ENCODE measurements around the gene ATG4B.

The ATG4B gene

GRCh38 chr2:241668839-241669238 lies 31.3 kb downstream of the ATG4B start:
- TF ChIP-seq TAF1 (IDR thresholded peaks at IDR 0.05; ENCODE audit: low read depth) (no peak), FOXM1 (IDR thresholded peaks at IDR 0.05; ENCODE audit: borderline replicate concordance, low read depth) (no peak), EP300 (IDR thresholded peaks at IDR 0.05; ENCODE audit: borderline replicate concordance) (no peak), TEAD4 (IDR thresholded peaks at IDR 0.05) (no peak), TCF12 (IDR thresholded peaks at IDR 0.05; ENCODE audit: low read depth) (no peak)
- TF ChIP-seq, protein P1, sequence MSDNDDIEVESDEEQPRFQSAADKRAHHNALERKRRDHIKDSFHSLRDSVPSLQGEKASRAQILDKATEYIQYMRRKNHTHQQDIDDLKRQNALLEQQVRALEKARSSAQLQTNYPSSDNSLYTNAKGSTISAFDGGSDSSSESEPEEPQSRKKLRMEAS (IDR thresholded peaks at IDR 0.05): no peak

DNA sequence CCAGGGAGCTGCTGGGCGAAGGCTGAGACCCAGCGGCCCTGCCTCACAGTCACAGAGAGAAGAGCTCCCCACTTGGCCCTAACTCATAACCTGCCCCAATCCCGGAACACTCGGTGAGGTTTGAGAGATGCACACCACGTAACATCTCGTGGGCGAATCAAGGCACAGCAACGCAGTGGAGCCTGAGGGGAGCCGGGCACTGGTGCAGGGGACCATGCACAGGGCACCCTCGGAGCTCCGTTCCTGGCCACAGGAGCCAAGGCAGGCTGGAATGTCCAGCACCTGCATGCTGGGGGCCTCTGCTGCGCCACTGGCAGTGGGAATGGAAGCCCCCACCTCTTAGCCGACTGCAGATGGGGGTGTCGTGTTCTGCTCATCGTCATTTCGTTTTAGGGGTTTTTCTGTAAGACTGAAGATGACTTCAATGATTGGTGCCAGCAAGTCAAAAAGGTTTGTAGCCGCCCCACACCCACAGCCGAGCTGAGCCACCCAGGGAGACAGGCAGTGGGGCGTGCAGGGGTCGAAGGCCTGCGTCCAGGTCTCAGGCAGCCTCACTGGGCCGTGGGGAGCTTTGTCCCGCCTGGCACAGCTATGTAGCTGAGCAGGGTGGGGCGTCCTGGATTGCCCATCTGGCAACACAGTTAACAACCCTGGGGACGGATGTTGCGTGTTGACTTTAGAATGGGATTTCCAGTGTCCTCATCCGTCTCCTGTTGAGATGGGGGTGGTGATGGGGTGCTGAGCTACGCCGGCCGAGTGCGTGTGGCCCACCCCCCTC lies 33.0 kb downstream of the ATG4B start:
- TF ChIP-seq FOXM1 (IDR thresholded peaks at IDR 0.05; ENCODE audit: borderline replicate concordance, low read depth) (no peak), USF1 (IDR thresholded peaks at IDR 0.05) (no peak), CEBPB (IDR thresholded peaks at IDR 0.05) (no peak), NFIC (IDR thresholded peaks at IDR 0.05) (no peak), EGR1 (IDR thresholded peaks at IDR 0.05) (no peak), CREB1 (IDR thresholded peaks at IDR 0.05; ENCODE audit: low read depth) (no peak), TEAD4 (IDR thresholded peaks at IDR 0.05) (no peak), EP300 (IDR thresholded peaks at IDR 0.05; ENCODE audit: borderline replicate concordance) (no peak)
- TF ChIP-seq, protein P2, sequence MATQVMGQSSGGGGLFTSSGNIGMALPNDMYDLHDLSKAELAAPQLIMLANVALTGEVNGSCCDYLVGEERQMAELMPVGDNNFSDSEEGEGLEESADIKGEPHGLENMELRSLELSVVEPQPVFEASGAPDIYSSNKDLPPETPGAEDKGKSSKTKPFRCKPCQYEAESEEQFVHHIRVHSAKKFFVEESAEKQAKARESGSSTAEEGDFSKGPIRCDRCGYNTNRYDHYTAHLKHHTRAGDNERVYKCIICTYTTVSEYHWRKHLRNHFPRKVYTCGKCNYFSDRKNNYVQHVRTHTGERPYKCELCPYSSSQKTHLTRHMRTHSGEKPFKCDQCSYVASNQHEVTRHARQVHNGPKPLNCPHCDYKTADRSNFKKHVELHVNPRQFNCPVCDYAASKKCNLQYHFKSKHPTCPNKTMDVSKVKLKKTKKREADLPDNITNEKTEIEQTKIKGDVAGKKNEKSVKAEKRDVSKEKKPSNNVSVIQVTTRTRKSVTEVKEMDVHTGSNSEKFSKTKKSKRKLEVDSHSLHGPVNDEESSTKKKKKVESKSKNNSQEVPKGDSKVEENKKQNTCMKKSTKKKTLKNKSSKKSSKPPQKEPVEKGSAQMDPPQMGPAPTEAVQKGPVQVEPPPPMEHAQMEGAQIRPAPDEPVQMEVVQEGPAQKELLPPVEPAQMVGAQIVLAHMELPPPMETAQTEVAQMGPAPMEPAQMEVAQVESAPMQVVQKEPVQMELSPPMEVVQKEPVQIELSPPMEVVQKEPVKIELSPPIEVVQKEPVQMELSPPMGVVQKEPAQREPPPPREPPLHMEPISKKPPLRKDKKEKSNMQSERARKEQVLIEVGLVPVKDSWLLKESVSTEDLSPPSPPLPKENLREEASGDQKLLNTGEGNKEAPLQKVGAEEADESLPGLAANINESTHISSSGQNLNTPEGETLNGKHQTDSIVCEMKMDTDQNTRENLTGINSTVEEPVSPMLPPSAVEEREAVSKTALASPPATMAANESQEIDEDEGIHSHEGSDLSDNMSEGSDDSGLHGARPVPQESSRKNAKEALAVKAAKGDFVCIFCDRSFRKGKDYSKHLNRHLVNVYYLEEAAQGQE (IDR thresholded peaks at IDR 0.05; ENCODE audit: low read depth): no peak
- TF ChIP-seq, protein P1 (IDR thresholded peaks at IDR 0.05): no peak

DNA sequence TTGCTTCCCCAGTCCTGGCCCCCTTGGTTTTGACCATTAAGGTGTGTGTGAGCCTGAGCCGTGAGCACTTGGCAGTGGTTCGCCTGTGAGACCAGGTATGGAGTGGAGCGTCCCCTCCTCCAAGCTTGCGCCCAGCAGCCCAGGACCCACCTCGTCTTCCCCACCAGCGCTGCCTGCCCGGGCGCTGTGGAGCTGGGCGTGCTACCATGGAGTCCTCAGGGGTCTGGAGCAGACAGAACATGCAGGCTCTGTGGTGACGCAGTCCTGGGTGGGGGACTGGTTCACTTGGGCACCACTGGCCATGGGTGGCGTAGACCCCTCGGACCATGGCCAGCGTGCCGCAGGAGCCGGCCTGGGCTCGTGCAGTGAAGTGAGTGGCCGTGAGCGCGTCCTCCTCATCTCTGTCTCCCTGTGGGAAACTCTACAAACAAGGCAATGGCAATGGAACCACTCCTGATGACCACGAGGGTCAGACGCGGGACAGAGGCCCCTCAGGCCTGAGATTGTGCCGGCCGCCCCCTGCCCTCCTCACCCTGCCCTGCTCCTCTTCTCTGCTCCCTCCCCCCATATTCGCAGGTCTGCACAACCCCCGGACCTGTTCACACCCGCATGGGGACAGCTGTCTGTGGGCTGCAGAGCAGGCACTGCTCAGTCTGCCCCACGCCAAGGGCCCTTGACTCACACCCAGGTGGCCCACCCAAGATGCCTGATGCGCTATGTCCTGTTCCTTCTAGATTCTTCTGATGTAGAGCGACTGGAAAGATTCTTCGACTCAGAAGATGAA lies 34.2 kb downstream of the ATG4B start:
- TF ChIP-seq, protein P1 (IDR thresholded peaks at IDR 0.05): no peak
- no peak for TF ChIP-seq EP300 (IDR thresholded peaks at IDR 0.05; ENCODE audit: borderline replicate concordance)
- TF ChIP-seq, protein P2 (IDR thresholded peaks at IDR 0.05; ENCODE audit: low read depth): no peak
- no peak for TF ChIP-seq CEBPB (IDR thresholded peaks at IDR 0.05)
- no peak for TF ChIP-seq FOXM1 (IDR thresholded peaks at IDR 0.05; ENCODE audit: borderline replicate concordance, low read depth)
- TF ChIP-seq ZBTB7A (IDR thresholded peaks at IDR 0.05; ENCODE audit: low read depth): no peak
- TF ChIP-seq YY1 (IDR thresholded peaks at IDR 0.05; ENCODE audit: low read depth): no peak
- no peak for TF ChIP-seq EGR1 (IDR thresholded peaks at IDR 0.05)
- TF ChIP-seq TAF1 (IDR thresholded peaks at IDR 0.05; ENCODE audit: low read depth): no peak
- no peak for TF ChIP-seq TCF12 (IDR thresholded peaks at IDR 0.05; ENCODE audit: low read depth)
- no peak for TF ChIP-seq CREB1 (IDR thresholded peaks at IDR 0.05; ENCODE audit: low read depth)
- TF ChIP-seq TEAD4 (IDR thresholded peaks at IDR 0.05): no peak
- no peak for TF ChIP-seq USF1 (IDR thresholded peaks at IDR 0.05)
- TF ChIP-seq NFIC (IDR thresholded peaks at IDR 0.05): no peak
- no peak for TF ChIP-seq RAD21 (IDR thresholded peaks at IDR 0.05; ENCODE audit: low read depth)

- TF ChIP-seq ZBTB7A (IDR thresholded peaks at IDR 0.05; ENCODE audit: low read depth) (no peak), TEAD4 (IDR thresholded peaks at IDR 0.05) (no peak), CEBPB (IDR thresholded peaks at IDR 0.05) (no peak), EP300 (IDR thresholded peaks at IDR 0.05; ENCODE audit: borderline replicate concordance) (no peak), USF1 (IDR thresholded peaks at IDR 0.05) (no peak), CREB1 (IDR thresholded peaks at IDR 0.05; ENCODE audit: low read depth) (no peak), YY1 (IDR thresholded peaks at IDR 0.05; ENCODE audit: low read depth) (no peak), TAF1 (IDR thresholded peaks at IDR 0.05; ENCODE audit: low read depth) (no peak), EGR1 (IDR thresholded peaks at IDR 0.05) (no peak), NFIC (IDR thresholded peaks at IDR 0.05) (no peak), RAD21 (IDR thresholded peaks at IDR 0.05; ENCODE audit: low read depth) (no peak), FOXM1 (IDR thresholded peaks at IDR 0.05; ENCODE audit: borderline replicate concordance, low read depth) (no peak)
- TF ChIP-seq, protein P1 (IDR thresholded peaks at IDR 0.05): no peak
- TF ChIP-seq, protein P2 (IDR thresholded peaks at IDR 0.05; ENCODE audit: low read depth): no peak
These were observed 35.0 kb downstream of the ATG4B start for GRCh38 chr2:241672243-241673188.
